ENCODE results near the gene CATSPER4.
A peak's percentile ranks its signal among the peaks of the same experiment; 100 is the strongest.

The CATSPER4 gene

DNA sequence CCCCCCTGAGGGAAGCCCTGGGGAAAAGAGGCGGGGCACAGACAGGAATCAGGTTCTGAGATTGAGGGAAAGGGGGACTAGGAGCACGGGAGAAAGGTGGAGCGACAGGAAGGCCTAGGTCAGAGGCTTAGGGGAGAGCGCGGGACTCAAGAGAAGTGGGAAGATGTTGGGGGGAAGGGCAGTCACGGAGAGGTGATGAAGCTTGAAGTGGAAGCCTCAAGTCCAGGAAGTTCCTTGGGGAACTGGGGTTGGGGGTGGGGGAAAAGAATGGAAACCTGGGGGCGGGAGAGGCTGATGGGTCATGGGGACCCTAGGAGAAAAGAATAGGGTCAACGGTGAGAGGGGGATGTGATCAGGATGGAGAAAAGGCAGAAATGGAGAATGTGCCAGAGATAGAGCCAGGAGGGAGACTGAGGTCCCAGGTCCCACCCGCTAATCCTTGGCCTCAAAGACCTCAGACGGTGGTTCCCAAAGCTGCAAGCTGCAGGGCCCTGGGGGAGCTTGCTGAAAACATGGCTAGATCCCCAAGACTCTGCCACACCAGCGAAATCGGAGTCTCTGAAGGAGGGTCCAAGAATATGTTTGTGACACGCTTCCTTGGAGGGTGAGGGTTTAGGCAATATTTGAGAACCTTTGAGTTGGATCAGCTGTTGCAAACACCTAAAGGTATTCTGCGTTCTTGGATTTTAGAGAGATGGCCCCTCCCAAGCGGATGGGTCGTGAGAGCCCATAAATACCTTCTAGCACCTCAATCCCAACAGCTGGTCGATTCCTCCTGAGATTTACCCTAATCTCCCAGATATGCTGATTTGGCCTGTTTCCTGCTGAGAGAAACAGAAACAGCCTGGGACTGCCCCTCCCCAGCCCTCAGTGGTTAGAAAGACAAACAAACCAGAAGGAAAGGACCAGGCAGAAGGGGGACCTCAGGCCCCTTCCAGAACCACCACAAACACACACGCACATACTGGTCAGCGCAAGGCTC, 25.2 kb upstream of the CATSPER4 start:
- FAIRE-seq: no peak

GRCh38 chr1:26166719-26167281, 23.6 kb upstream of the CATSPER4 start:
- FAIRE-seq: no peak

GRCh38 chr1:26168410-26169197, 21.8 kb upstream of the CATSPER4 start, which contains the start of gene C1orf232:
Gene C1orf232 (minus strand): TSS chr1:26168963. CDS start chr1:26168499, 464 bp downstream.
- FAIRE-seq: no peak

DNA sequence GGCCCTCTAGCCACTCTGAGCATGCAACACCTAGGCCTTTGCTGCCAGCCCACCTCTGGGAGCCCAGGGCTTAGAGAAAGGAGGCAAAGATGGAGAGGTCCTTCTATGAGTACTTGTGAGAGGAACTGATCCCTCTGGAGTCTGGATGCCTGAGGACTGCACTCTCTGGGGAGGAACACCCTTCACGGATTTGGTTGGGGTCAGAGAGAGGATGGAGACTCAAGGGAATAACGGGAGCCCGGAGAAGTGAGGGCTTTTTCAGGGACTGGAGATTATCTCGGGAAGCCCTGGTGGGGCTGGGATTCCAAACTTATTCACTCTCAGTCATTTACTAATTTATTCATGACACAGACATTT, 21.2 kb upstream of the CATSPER4 start:
- FAIRE-seq: no peak

DNA sequence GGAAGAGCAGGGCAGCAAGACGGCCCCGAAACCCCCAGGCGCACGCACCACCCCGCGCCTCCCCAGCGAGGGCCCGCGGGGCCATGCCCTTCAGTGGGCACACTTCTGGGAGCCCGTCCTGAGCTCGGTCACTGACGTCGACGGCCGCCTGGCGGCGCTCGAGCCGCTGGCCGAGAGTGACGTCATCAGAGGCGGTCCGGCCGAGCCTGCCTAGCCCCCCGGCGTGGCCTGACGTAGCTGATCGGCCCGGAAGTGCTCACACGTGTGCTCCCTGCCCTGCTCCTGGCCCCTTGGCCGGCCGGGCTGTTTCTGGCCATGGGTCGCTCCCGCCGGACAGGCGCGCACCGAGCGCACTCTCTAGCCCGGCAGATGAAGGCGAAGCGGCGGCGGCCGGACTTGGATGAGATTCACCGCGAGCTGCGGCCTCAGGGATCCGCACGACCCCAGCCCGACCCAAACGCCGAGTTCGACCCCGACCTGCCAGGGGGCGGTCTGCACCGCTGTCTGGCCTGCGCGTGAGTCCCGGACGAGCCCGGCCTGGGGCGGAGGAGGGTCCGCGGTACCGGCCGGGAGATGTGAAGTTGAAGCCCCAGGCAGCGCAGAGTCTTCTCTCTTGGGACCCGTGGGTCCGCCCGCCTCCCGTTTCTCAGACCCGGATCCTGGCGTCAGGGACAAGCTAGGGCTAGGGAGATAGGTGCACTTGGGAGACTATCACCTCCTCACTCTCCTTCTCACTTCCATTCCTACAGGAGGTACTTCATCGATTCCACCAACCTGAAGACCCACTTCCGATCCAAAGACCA, 20.5 kb upstream of the CATSPER4 start, which contains the start of gene ZNF593:
Gene ZNF593, plus strand, starts transcription at position 240 of the 803 bp plus-strand sequence. Its CDS starts 76 bp downstream, at position 316.
- peak; percentile 21 for FAIRE-seq

DNA sequence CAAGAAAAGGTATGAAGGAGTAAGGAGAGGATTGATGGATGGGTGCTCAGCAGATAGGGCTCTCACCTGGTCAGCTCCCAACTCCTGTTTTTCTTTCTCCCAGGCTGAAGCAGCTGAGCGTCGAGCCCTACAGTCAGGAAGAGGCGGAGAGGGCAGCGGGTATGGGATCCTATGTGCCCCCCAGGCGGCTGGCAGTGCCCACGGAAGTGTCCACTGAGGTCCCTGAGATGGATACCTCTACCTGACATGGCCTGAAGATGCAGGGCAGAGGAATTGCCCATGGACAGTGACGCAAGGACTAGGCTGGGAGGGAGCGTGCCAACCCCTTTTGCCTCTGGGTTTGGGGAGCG, 20.0 kb upstream of the CATSPER4 start:
- FAIRE-seq: no peak

DNA sequence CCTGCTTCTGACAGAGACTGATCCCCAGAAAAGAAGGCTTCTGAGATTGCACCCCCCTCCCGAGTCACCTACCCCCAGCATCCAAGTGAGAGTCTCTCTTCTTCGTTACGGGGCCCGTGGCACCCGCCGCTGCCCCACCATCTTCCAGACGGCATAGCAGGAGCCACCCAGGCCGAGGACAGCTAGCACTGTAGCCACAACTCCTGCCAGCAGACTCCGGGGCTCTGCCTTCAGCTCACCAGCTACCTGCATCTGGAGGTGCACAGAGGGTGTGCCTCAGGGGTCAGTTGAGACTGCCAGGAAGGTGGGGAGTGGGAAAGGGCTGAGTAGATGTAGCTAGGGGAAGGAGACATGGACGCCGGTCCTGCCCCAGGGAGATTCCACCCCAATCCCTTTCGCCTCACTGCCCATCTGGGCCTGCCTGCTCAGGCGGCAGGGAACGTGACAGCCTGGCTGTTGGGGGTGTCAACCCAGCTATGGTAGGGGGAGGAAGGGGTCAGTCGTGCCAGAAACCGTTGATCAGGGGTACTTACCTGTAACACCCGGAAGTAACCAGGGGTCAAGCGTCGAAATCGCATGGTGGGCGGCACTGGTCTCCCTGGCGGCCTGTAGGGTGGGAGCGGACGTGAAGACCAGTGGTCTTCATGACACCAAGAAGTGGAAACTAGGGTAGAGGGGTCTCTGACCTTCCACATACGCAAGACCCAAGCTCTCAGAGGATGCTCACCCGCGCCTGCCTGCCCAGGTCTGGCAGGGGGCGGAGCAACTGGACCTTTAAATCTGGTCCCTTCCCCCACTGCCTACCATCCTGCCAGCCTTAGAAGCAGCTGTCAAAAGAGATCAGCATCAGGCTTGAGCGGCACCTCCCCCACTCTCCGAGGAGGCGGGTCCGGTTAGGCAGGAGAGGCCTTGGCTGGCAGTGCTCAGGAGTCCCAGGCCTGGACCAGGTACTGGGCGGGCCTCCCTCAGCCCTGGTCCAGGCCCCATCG, 19.0 kb upstream of the CATSPER4 start, which contains the start of gene ZNF593OS:
Gene ZNF593OS, minus strand, starts transcription at position 749 of the 989 bp plus-strand sequence. Its CDS starts 171 bp downstream, at position 578.
- no peak for FAIRE-seq

- no peak for FAIRE-seq
These were observed 15.1 kb upstream of the CATSPER4 start for GRCh38 chr1:26175346-26175745.

DNA sequence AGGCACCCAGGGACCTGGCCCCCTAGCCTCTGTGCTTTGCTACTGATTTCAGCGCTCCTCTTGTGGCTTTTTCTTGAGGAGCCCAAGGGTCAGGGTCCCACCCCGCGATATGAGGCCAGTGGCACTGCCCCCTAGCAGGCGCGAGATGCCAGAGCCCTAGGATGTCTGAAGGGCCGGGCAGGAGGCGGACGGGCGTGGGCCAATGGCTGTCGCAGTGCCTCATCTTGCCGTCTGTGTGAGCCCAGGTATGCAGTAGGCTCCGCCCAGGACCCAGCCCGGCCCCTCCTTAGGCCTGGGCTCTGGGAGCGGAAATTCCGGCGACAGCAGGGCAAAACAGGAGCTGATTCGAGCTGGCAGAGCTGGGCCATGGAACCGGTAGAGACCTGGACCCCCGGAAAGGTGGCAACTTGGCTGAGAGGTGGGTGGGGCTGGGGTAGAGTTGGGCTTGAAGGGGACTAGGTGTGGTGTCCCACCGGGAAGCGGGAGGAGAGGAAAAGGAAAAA, 13.2 kb upstream of the CATSPER4 start, which contains the start of gene CNKSR1:
Gene CNKSR1, plus strand, starts transcription at position 310 of the 503 bp plus-strand sequence. Its CDS starts 57 bp downstream, at position 367.
- FAIRE-seq: no peak

DNA sequence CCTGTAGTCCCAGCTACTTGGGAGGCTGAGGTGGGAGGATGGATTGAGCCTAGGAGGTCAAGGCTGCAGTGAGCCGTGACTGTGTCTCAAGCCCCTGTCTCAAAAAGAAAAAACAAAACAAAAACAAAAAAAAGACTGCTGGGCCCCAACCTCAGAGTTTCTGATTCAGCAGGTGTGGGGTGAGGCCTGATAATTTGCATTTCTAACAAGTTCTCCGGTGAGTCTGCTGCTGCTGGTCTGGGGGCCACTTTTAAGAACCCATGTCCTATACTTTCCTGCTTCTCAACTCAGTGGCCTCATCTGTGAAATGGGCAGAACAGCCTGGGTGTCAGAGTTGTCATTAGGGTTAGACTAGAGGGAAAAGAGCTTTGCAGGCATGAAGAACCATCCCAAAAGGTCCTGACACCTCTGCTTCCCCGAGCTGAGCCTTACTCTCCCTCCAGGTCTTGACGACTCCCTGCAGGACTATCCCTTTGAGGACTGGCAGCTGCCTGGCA, 10.3 kb upstream of the CATSPER4 start:
- FAIRE-seq: no peak

DNA sequence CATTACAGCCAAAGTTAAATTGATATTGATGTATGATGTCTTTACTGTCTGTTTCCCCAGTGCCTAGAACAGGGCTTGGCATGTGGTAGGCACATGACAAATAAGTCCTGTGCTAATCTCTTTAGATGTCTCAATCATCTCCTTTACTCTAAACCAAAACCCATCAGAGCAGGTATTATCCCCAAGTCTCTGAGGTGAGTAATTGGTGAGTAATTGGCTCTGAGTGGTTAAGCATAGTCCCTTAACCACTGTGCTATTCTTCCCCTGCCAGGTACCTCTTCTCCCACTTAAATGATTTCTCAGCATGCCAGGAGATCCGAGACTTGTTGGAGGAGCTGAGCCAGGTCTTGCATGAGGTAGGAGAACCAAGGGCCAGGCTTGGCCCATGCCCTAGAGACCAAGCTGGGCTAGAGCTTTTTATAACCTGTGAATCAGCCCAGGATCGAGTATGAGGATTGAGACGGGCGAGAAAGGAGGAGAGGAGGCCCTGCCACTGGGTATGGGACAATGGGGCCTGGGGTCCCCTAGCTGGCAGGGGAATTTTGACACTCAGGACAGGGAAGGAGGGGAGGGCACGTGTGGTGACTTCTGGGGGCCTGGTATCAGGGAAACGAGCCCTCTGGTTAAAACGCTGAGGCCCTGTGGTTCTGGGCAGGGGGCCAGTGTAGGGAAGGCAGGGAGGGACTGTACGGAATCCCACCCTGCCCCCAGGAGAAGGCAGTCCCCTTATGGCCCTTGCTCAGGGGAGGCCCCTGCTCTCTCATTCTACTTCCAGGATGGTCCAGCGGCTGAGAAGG, 8.6 kb upstream of the CATSPER4 start:
- FAIRE-seq: no peak

GRCh38 chr1:26182383-26182696, 8.1 kb upstream of the CATSPER4 start:
- FAIRE-seq: no peak

DNA sequence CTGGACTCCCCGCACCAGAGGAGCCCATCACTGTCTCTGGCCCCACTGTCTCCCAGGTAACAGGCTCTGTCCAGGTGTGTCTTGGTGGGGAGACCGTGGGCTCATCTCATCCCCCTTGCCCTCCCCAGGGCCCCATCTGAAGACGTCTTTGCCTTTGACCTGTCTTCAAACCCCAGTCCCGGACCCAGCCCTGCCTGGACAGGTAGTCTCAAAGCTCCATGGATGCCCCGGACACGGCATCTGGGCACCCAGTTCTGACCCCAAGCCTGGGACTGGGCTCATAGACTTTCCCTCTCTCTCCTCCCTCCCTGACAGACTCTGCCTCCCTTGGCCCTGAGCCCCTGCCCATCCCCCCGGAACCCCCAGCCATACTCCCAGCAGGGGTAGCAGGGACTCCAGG, 6.3 kb upstream of the CATSPER4 start:
- FAIRE-seq: no peak

DNA sequence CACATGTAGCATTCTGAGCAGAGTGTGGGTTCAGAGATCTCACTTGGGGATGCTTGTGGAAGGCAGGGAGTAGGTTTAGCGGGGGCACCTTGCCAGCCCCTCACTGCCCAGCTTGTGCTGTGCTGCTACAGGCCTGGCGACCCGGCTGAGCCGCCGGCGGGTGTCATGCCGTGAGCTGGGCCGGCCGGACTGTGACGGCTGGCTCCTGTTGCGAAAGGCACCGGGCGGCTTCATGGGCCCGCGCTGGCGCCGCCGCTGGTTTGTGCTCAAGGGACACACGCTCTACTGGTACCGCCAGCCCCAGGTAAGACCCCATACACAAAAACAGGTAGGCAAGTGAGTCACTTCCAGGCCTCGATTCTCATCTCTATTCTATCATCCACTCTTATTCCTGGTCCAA, 5.5 kb upstream of the CATSPER4 start:
- no peak for FAIRE-seq

DNA sequence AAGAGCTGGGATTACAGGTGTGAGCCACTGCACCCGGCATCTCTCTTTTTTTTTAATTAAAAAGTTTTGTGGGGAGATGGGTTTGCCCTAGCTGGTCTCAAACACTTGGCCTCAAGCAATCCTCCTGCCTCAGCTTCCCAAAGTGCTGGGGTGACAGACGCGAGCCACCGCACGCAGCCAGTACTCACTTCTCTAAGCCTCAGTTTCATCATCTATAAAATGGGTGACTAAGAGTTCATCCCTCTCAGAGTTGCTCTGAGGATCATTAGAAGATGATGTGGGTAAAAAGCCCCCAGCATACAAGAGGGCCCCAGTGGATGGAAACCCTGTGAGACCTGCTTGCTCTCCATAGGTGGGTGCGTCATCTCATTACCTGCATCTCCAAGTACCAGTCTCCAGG, 2.5 kb upstream of the CATSPER4 start:
- FAIRE-seq: no peak

GRCh38 chr1:26188477-26188876, 1.9 kb upstream of the CATSPER4 start:
- no peak for FAIRE-seq

GRCh38 chr1:26189331-26189730, 1.1 kb upstream of the CATSPER4 start:
- no peak for FAIRE-seq

- FAIRE-seq: no peak
These were observed 589 bp upstream of the CATSPER4 start for GRCh38 chr1:26189751-26190275.

- FAIRE-seq: no peak
These were observed 1.3 kb downstream of the CATSPER4 start for GRCh38 chr1:26191739-26192138.
